B cell (primary cell): Measurements from ENCODE around the gene SLC7A5.

ENCODE experiments used
- EZH2 ChIP-seq: IDR thresholded peaks from 2 replicates; pipeline ENCODE4 v1.6.1; 2012; ENCODE audit warnings: borderline replicate concordance, low read depth, mild to moderate bottlenecking, moderate library complexity, low read length; ENCODE audit not compliant: insufficient read depth, poor library complexity, severe bottlenecking
- TF ChIP-seq, protein P1 (sequence below): fragments of 200-600 bp; IDR thresholded peaks from one replicate; pipeline ENCODE4 v1.8.0; 2022; ENCODE audit warnings: antibody characterized with exemption, mild to moderate bottlenecking

DNA sequence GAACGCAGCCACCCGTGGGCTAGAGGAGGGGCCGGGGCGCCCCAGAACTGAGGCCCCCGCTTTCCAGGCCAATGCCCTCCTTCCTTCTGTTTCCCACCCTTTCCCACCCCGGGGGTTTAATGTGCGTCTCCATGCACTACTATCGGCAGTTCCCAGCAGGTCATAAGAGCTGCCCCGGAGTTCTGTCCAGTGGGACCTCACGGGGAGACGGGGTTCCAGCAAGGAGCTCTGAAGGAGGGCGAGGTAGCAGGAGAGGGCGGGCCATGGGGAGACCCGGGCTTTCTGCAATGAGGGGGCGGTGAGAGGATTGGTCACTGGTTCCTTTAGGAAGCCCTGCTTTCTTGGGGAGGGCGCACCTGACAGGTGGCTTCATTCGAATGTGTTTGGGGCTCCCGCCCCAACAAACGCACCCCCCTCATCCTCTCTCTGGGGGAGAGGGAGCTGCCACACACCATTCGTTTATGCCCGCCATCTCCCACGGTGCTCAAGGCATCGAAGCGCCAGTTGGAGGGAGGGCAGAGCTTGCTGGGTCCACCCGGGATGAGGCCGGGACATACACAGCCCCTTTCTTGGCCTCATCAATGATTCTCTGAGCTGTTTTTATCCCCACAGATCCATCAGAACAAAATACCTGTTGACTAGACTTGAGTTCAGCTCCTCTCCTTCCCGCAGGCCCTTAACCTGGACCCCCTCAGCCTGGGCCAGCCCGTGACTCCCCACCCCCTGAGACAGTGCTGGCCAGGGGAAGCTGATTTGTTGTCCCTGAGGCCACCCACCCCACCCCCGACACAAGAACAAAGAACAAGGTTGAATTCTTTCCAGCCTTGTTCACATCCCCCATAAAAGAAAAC is 44.1 kb downstream of the SLC7A5 start:
- TF ChIP-seq, protein P1, sequence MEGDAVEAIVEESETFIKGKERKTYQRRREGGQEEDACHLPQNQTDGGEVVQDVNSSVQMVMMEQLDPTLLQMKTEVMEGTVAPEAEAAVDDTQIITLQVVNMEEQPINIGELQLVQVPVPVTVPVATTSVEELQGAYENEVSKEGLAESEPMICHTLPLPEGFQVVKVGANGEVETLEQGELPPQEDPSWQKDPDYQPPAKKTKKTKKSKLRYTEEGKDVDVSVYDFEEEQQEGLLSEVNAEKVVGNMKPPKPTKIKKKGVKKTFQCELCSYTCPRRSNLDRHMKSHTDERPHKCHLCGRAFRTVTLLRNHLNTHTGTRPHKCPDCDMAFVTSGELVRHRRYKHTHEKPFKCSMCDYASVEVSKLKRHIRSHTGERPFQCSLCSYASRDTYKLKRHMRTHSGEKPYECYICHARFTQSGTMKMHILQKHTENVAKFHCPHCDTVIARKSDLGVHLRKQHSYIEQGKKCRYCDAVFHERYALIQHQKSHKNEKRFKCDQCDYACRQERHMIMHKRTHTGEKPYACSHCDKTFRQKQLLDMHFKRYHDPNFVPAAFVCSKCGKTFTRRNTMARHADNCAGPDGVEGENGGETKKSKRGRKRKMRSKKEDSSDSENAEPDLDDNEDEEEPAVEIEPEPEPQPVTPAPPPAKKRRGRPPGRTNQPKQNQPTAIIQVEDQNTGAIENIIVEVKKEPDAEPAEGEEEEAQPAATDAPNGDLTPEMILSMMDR = no peak
- TF ChIP-seq EZH2 = no peak
